ENCODE data around the gene EFCAB5. TPM values are rescaled to one million over a fixed set of nuclear protein-coding genes. Genes with fewer than 3 reads are reported as not detected.

Gene EFCAB5
- total RNA-seq, 2 experiments from 2014 or later: 0.54 to 0.81 TPM

DNA sequence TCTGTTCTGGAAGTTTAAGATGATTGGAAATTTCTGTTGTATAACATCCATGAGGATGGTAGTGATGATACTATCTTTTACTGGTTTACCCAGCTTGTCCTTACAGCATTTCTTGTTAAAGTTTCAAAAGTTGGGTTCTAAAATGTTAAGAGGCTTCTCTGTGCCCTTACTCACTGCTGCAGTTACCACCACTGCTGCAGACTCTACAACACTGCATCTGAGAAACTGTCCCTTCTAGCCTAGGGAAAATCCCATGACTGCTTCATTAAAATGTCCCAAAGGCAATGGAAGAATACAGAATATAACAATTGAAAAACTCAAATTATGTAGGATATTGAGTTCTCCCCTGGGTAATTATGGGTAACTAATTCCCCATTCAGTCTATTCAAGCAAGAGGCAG lies 171.4 kb downstream of the EFCAB5 start:
- Mint-ChIP-seq H3K27ac (peak overlapping the region; percentile 55), H3K9me3 (no peaks in the 10 kb centered on the region), H3K36me3 (ENCODE audit: low read depth) (peaks cover 5% of the 10 kb centered on the region), H3K4me1 (ENCODE audit: low read depth) (peaks cover 17% of the 10 kb centered on the region), H3K4me3 (no peak overlapping the region), H3K27me3 (peaks cover under 1% of the 10 kb centered on the region)
- CTCF ChIA-PET: interaction anchor here (1.1 to 3.9 kb wide), 5 partner anchors 8 to 224 kb away, joined by 3 to 41 read pairs (median 15); no protein-coding TSS in a partner anchor
- ATAC-seq: no peak
- intact Hi-C loops (cut with micrococcal nuclease): no loop called here
- TF ChIP-seq, protein P1, sequence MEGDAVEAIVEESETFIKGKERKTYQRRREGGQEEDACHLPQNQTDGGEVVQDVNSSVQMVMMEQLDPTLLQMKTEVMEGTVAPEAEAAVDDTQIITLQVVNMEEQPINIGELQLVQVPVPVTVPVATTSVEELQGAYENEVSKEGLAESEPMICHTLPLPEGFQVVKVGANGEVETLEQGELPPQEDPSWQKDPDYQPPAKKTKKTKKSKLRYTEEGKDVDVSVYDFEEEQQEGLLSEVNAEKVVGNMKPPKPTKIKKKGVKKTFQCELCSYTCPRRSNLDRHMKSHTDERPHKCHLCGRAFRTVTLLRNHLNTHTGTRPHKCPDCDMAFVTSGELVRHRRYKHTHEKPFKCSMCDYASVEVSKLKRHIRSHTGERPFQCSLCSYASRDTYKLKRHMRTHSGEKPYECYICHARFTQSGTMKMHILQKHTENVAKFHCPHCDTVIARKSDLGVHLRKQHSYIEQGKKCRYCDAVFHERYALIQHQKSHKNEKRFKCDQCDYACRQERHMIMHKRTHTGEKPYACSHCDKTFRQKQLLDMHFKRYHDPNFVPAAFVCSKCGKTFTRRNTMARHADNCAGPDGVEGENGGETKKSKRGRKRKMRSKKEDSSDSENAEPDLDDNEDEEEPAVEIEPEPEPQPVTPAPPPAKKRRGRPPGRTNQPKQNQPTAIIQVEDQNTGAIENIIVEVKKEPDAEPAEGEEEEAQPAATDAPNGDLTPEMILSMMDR (IDR thresholded peaks at IDR 0.05): no peak
- POLR2A ChIA-PET: interaction anchor here (0.7 to 1.1 kb wide), 2 partner anchors 18 kb away, joined by 3 to 4 read pairs; no protein-coding TSS in a partner anchor
- no peak for DNase-seq

DNA sequence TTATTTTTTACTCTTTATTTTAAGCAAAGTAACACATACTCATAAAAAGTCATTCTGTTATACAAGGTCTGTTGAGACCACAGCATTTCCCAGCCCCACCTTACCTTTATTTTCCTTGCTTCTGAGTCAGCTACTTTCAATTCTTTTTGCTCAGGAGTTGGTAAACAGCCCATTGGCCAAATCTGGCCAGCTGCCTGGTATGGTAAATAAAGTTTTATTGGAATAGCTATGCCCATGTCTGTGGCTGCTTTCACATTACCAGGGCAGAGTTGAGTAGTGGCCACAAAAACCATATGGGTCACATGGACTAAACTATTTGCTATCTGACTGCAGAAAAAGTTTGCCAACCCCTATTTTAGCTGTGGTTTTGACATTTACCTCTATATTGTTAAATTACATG lies 171.8 kb downstream of the EFCAB5 start:
- ChIA-PET POLR2A (interaction anchor here (1.1 to 2.0 kb wide), 2 partner anchors 8 to 18 kb away, joined by 4 to 6 read pairs; no protein-coding TSS in a partner anchor), CTCF (interaction anchor here (0.8 to 3.9 kb wide), 6 partner anchors 9 to 223 kb away, joined by 3 to 41 read pairs (median 9); no protein-coding TSS in a partner anchor)
- intact Hi-C loops (cut with micrococcal nuclease): no loop called here
- Mint-ChIP-seq H3K4me1 (ENCODE audit: low read depth) (peaks cover 21% of the 10 kb centered on the region), H3K27me3 (no peaks in the 10 kb centered on the region), H3K9me3 (no peaks in the 10 kb centered on the region), H3K36me3 (ENCODE audit: low read depth) (peaks cover 9% of the 10 kb centered on the region), H3K4me3 (no peak overlapping the region), H3K27ac (peak overlapping the region; percentile 55)
- ATAC-seq (peak; percentile 18), DNase-seq (peak; percentile 53)
- TF ChIP-seq, protein P1 (IDR thresholded peaks at IDR 0.05): no peak

DNA sequence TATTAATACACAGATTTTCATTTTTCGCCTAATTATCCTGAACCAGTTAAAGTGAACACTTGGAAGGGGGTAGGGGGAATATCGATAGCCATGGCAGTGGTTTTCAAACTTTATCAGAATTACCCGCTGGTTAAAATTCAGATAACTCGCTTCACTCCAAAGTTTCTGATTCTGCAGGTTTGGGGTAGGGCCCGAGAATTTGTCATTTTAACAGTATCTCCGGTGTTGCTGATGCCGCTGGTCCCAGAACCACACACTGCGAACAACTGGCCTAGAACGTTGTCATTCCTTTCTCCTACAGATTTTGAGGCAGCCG lies 174.9 kb downstream of the EFCAB5 start:
- intact Hi-C loops (cut with micrococcal nuclease): loop anchor here (5.0 kb wide), 1 partner anchor 216 kb away; the partner anchor contains the start of gene TMIGD1
- DNase-seq (no peak), ATAC-seq (no peak)
- ChIA-PET POLR2A (interaction anchor here (1.3 kb wide), 1 partner anchor 11 kb away, joined by 4 read pairs; no protein-coding TSS in a partner anchor), CTCF (no interaction called here)
- Mint-ChIP-seq H3K36me3 (ENCODE audit: low read depth) (peaks cover 29% of the 10 kb centered on the region), H3K27ac (peak overlapping the region; percentile 98), H3K9me3 (no peaks in the 10 kb centered on the region), H3K27me3 (no peaks in the 10 kb centered on the region), H3K4me1 (ENCODE audit: low read depth) (peaks cover 43% of the 10 kb centered on the region), H3K4me3 (peak overlapping the region; percentile 98)
- TF ChIP-seq, protein P1 (IDR thresholded peaks at IDR 0.05): no peak

DNA sequence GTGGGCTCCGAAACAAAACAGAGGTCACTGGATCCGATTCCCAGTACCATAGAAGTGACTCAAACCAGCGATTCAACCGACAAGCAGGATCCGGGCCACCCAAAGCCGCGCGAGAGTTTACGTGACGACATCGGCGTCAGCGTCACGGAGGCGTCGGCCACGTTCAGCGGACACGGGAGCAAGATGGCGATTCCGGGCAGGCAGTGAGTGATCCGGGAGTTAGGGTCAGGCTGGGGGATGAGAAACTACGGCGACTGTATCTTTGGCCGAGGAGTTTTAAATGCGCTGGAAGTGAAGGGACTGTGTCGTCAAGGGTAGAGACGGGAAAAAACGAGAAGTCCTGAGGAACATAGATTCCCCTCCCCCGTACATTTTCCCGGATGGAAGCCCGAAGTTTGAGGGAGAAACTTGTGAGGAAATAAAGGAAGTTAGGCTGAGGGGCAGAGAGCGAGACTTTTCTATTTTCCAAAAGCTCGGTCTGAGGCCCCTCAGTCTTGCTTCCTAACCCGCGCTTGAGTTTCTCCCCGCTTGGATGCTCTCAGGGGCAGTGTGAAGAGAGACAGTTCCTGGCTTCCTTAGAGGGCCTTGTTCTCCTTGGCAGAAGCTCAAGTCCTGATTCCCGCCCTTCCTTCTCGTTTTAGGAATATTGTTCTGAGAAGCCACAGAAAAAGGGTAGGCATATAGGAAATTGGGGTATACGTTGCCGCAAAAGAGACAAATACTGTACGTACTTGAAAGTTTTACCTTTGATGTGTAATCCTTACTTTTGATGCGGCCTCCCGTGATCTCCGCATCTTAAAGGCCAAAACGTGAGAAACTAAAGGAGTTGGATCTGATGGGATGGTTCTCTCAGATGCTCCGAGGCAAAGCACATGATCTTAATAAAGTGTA lies 175.5 kb downstream of the EFCAB5 start, which contains the start of gene NSRP1:
Gene NSRP1 (plus strand): TSS at position 156 of the 891 bp plus-strand sequence. CDS start 28 bp downstream, at position 184.
- peaks cover 46% of the 10 kb centered on the region for H3K4me1 Mint-ChIP-seq (ENCODE audit: low read depth)
- intact Hi-C loops (cut with micrococcal nuclease): loop anchor here (5.0 kb wide), 1 partner anchor 215 kb away; the partner anchor contains the start of gene TMIGD1
- H3K27ac Mint-ChIP-seq: peak within 1 kb of the TSS; percentile 98
- ChIA-PET POLR2A (interaction anchor here (0.6 to 1.3 kb wide), 4 partner anchors 9 to 428 kb away, joined by 3 to 5 read pairs (median 4); no protein-coding TSS in a partner anchor), CTCF (interaction anchor here (1.0 to 4.5 kb wide), 2 partner anchors 12 to 219 kb away, joined by 3 to 37 read pairs; no protein-coding TSS in a partner anchor)
- no peaks in the 10 kb centered on the region for H3K9me3 Mint-ChIP-seq
- peak; percentile 92 for ATAC-seq
- no peaks in the 10 kb centered on the region for H3K27me3 Mint-ChIP-seq
- DNase-seq: peak; percentile 97
- H3K36me3 Mint-ChIP-seq (ENCODE audit: low read depth): peaks cover 32% of the 10 kb centered on the region
- TF ChIP-seq, protein P1 (IDR thresholded peaks at IDR 0.05): no peak
- H3K4me3 Mint-ChIP-seq: peak within 1 kb of the TSS; percentile 98

All from activated CD8-positive, alpha-beta T cell treated with anti-CD3 and anti-CD28 coated beads for 36 hours (primary cell).